PC-9 (cell line): Measurements from ENCODE around the gene PLXDC2. TPM values are rescaled to one million over a fixed set of nuclear protein-coding genes. Genes with fewer than 3 reads are reported as not detected.

Experiments
- BruUV-seq: library from RNA; stranded (reverse); fragments of 400-500 nt; replicated peaks from 2 replicates; lab custom pipeline; 2021; lab: Mats Ljungman, UMichigan
- CTCF ChIA-PET: fragments of 300-600 bp; sonication (Branson Sonifier 250); formaldehyde crosslinking; loops from one replicate; lab custom pipeline; 2022; ENCODE audit warnings: antibody characterized with exemption; lab: Charles Lee
- POLR2A ChIA-PET: fragments of 300-600 bp; sonication (Branson Sonifier 250); formaldehyde crosslinking; loops from one replicate; lab custom pipeline; 2022; ENCODE audit warnings: antibody characterized with exemption; ENCODE audit not compliant: unreplicated experiment; lab: Charles Lee
- DNase-seq, 2 experiments: peaks; one replicate each; pipeline versions ENCODE4 v3.0.0 to v3.0.0-alpha.2; 2015 to 2022; ENCODE audit warnings: mixed read lengths in 1 of 2
- H2AFZ ChIP-seq: fragments of 200-600 bp; sonication (generic); 2 replicates; pipeline ENCODE4 v1.8.1; 2017; ENCODE audit warnings: antibody characterized with exemption
- H3F3A ChIP-seq: fragments of 200-600 bp; sonication (generic); 2 replicates; pipeline ENCODE4 v1.8.1; 2017; ENCODE audit warnings: antibody characterized with exemption, mild to moderate bottlenecking, low read depth; ENCODE audit not compliant: insufficient read depth
- H3K27ac ChIP-seq: fragments of 200-600 bp; sonication (generic); 2 replicates; pipeline ENCODE4 v1.6.1; 2016; ENCODE audit warnings: mixed run types
- H3K27me3 ChIP-seq: fragments of 200-600 bp; sonication (generic); 2 replicates; pipeline ENCODE4 v1.6.1; 2016; ENCODE audit warnings: low read depth, mixed run types; ENCODE audit not compliant: insufficient read depth
- H3K36me3 ChIP-seq: fragments of 200-600 bp; sonication (generic); 2 replicates; pipeline ENCODE4 v1.6.1; 2016; ENCODE audit warnings: low read depth, mixed run types
- H3K4me1 ChIP-seq: fragments of 200-600 bp; sonication (generic); replicated peaks from 2 replicates; pipeline ENCODE4 v1.6.1; 2016; ENCODE audit warnings: mixed run types; ENCODE audit not compliant: insufficient read depth
- H3K4me2 ChIP-seq: fragments of 200-600 bp; sonication (generic); 2 replicates; pipeline ENCODE4 v1.6.1; 2017; ENCODE audit warnings: mixed run types
- H3K4me3 ChIP-seq: fragments of 200-600 bp; sonication (generic); 2 replicates; pipeline ENCODE4 v1.6.1; 2016; ENCODE audit warnings: mixed run types
- H3K79me2 ChIP-seq: fragments of 200-600 bp; sonication (generic); 2 replicates; pipeline ENCODE4 v1.6.1; 2017; ENCODE audit warnings: low read depth, mixed run types
- H3K9me2 ChIP-seq: fragments of 200-600 bp; sonication (generic); 2 replicates; pipeline ENCODE4 v1.8.1; 2017; ENCODE audit warnings: mild to moderate bottlenecking; ENCODE audit not compliant: insufficient read depth
- H3K9me3 ChIP-seq: fragments of 200-600 bp; sonication (generic); 2 replicates; pipeline ENCODE4 v1.8.1; 2016; ENCODE audit warnings: low read depth; ENCODE audit not compliant: insufficient read depth
- H4K20me1 ChIP-seq: fragments of 200-600 bp; sonication (generic); 2 replicates; pipeline ENCODE4 v1.8.1; 2017; ENCODE audit not compliant: insufficient read depth
- CTCF ChIP-seq: fragments of 200-600 bp; sonication (generic); conservative IDR thresholded peaks from 2 replicates; pipeline ENCODE4 v1.6.1; 2017; ENCODE audit warnings: mixed run types, antibody characterized with exemption, mild to moderate bottlenecking, moderate library complexity
- EZH2 ChIP-seq: fragments of 200-600 bp; sonication (generic); IDR thresholded peaks from 2 replicates; pipeline ENCODE4 v1.8.0; 2017; ENCODE audit warnings: antibody characterized with exemption, low read depth
- intact Hi-C: fragments of 100-400 bp; cut with micrococcal nuclease; formaldehyde crosslinking; loops from one replicate; pipeline ENCODE4 v1.10.0; 2022; ENCODE audit not compliant: unreplicated experiment
- total RNA-seq: library from RNA; stranded (reverse); gene quantifications from 2 replicates; pipeline ENCODE4 v1.2.3, GENCODE V29; 2021

PLXDC2 gene
- total RNA-seq, 1 experiment from 2014 or later = not detected

GRCh38 chr10:20233423-20233822 is 417.2 kb downstream of the PLXDC2 start:
- no TSS peak for BruUV-seq
- no peak overlapping the region for H2AFZ ChIP-seq
- no peak overlapping the region for H3K4me3 ChIP-seq
- no peak for DNase-seq
- H4K20me1 ChIP-seq = no peaks in the 10 kb centered on the region
- TF ChIP-seq CTCF = no peak
- no peak for TF ChIP-seq EZH2
- no peaks in the 10 kb centered on the region for H3K4me1 ChIP-seq
- no peak overlapping the region for H3K27ac ChIP-seq
- intact Hi-C loops = no loop called here
- no peaks in the 10 kb centered on the region for H3K79me2 ChIP-seq
- no peaks in the 10 kb centered on the region for H3K9me3 ChIP-seq
- no peaks in the 10 kb centered on the region for H3K36me3 ChIP-seq
- ChIA-PET POLR2A (no interaction called here), CTCF (no interaction called here)
- H3K4me2 ChIP-seq = no peak overlapping the region
- no peaks in the 10 kb centered on the region for H3F3A ChIP-seq
- H3K27me3 ChIP-seq = peaks cover 6% of the 10 kb centered on the region; the same call in 1 of the 2 replicates
- H3K9me2 ChIP-seq = no peaks in the 10 kb centered on the region

GRCh38 chr10:20234579-20234978 is 418.3 kb downstream of the PLXDC2 start:
- Histone ChIP-seq H2AFZ (no peak overlapping the region), H3K9me3 (no peaks in the 10 kb centered on the region), H3K79me2 (no peaks in the 10 kb centered on the region), H3K27me3 (peaks cover 6% of the 10 kb centered on the region; the same call in 1 of the 2 replicates), H3K9me2 (no peaks in the 10 kb centered on the region), H3K4me2 (no peak overlapping the region), H3K4me1 (no peaks in the 10 kb centered on the region), H4K20me1 (no peaks in the 10 kb centered on the region), H3K36me3 (no peaks in the 10 kb centered on the region), H3F3A (no peaks in the 10 kb centered on the region), H3K27ac (no peak overlapping the region), H3K4me3 (no peak overlapping the region)
- BruUV-seq = no TSS peak
- no peak for DNase-seq
- CTCF ChIA-PET = no interaction called here
- intact Hi-C loops = no loop called here
- TF ChIP-seq CTCF (no peak), EZH2 (no peak)
- POLR2A ChIA-PET = no interaction called here

- Histone ChIP-seq H3K9me2 (no peaks in the 10 kb centered on the region), H3K27ac (no peak overlapping the region), H3K9me3 (no peaks in the 10 kb centered on the region), H3K4me1 (no peaks in the 10 kb centered on the region), H3F3A (no peaks in the 10 kb centered on the region), H3K4me3 (no peak overlapping the region), H3K36me3 (no peaks in the 10 kb centered on the region), H2AFZ (no peak overlapping the region), H3K4me2 (no peak overlapping the region), H4K20me1 (no peaks in the 10 kb centered on the region), H3K27me3 (peaks cover 6% of the 10 kb centered on the region; the same call in 1 of the 2 replicates), H3K79me2 (no peaks in the 10 kb centered on the region)
- DNase-seq = no peak
- no TSS peak for BruUV-seq
- ChIA-PET CTCF (no interaction called here), POLR2A (no interaction called here)
- TF ChIP-seq CTCF (no peak), EZH2 (no peak)
- intact Hi-C loops = no loop called here
Observed at GRCh38 chr10:20237091-20237570, 420.9 kb downstream of the PLXDC2 start.
